ENCODE measurements around the gene SPRYD7. TPM values are rescaled to one million over a fixed set of nuclear protein-coding genes. Genes with fewer than 3 reads are reported as not detected.

The SPRYD7 gene, protein sequence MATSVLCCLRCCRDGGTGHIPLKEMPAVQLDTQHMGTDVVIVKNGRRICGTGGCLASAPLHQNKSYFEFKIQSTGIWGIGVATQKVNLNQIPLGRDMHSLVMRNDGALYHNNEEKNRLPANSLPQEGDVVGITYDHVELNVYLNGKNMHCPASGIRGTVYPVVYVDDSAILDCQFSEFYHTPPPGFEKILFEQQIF
- 3.8 and 4.5 TPM in 2 replicates for total RNA-seq
- 3.6 TPM for total RNA-seq (2013)
- 1.9 and 2.8 TPM in 2 replicates for polyA plus RNA-seq
- polyA minus RNA-seq, result 2.0 and 3.5 TPM in 2 replicates

GRCh38 chr13:49936075-49936967, at the start of gene SPRYD7:
TSS of gene SPRYD7 (minus strand) at chr13:49936340. CDS start at chr13:49936235, 105 bp downstream.
- intact Hi-C loops (cut with micrococcal nuclease), result loop anchor here (1.0 to 10.0 kb wide), 14 partner anchors 61 to 1648 kb away; partner anchors contain the start of genes ARL11, CAB39L, EBPL and FNDC3A
- Mint-ChIP-seq H3K27me3 (no peaks in the 10 kb centered on the region), H3K27ac (peak within 1 kb of the TSS; percentile 86), H3K9me3 (ENCODE audit: insufficient read depth) (no peaks in the 10 kb centered on the region), H3K4me1 (peaks cover 31% of the 10 kb centered on the region), H3K4me3 (peak within 1 kb of the TSS; percentile 88)
- Histone ChIP-seq H3K9ac (ENCODE audit: low read length) (peak within 1 kb of the TSS; percentile 77), H2AFZ (ENCODE audit: insufficient read depth, low read depth, low read length, poor library complexity, severe bottlenecking) (peak within 1 kb of the TSS; percentile 91), H4K20me1 (ENCODE audit: control insufficient read depth, insufficient read depth, low read length, poor library complexity, severe bottlenecking) (no peaks in the 10 kb centered on the region), H3K27ac (ENCODE audit: low read length in 2 of 2) (peak within 1 kb of the TSS; percentile 64 to 90), H3K27me3 (replicated peaks in 1 of 4; ENCODE audit: control extremely low read depth in 1 of 4, control insufficient read depth in 3 of 4, insufficient read depth in 4 of 4, low read length in 3 of 4) (no peaks in the 10 kb centered on the region), H3K36me3 (replicated peaks in 1 of 2; ENCODE audit: control extremely low read depth in 1 of 2, control insufficient read depth in 1 of 2, extremely low read depth in 1 of 2, insufficient read depth in 2 of 2, low read length in 1 of 2) (no peaks in the 10 kb centered on the region), H3K4me1 (ENCODE audit: control insufficient read depth in 2 of 2, insufficient read depth in 2 of 2, low read length in 2 of 2) (peaks cover 15 to 17% of the 10 kb centered on the region in 2 donors), H3K4me3 (ENCODE audit: control extremely low read depth in 1 of 5, extremely low read depth in 1 of 5, insufficient read depth in 1 of 5, low read depth in 2 of 5, low read length in 4 of 5) (peak within 1 kb of the TSS; percentile 76 to 94 (median 84)), H3K79me2 (ENCODE audit: control insufficient read depth, insufficient read depth, low read length) (peaks cover 29% of the 10 kb centered on the region), H3K9me3 (ENCODE audit: control extremely low read depth in 1 of 3, control insufficient read depth in 2 of 3, insufficient read depth in 1 of 3, low read length in 2 of 3) (no peaks in the 10 kb centered on the region), H3K4me2 (replicated peaks; ENCODE audit: low read depth, low read length, poor library complexity, severe bottlenecking) (peak within 1 kb of the TSS; percentile 80)
- CTCF ChIA-PET, result interaction anchor here (0.5 to 1.7 kb wide), 26 partner anchors 8 to 1917 kb away, joined by 3 to 10 read pairs (median 3); partner anchors contain the start of genes RNASEH2B and TRIM13
- WGBS (ENCODE audit: insufficient coverage), result under 1% methylated on average over 71 of the region's 71 CpGs
- no peak for TF ChIP-seq EZH2 (IDR thresholded peaks at IDR 0.05; ENCODE audit: borderline replicate concordance, insufficient read depth, low read depth, low read length, poor library complexity, severe bottlenecking)
- TF ChIP-seq, protein P1, sequence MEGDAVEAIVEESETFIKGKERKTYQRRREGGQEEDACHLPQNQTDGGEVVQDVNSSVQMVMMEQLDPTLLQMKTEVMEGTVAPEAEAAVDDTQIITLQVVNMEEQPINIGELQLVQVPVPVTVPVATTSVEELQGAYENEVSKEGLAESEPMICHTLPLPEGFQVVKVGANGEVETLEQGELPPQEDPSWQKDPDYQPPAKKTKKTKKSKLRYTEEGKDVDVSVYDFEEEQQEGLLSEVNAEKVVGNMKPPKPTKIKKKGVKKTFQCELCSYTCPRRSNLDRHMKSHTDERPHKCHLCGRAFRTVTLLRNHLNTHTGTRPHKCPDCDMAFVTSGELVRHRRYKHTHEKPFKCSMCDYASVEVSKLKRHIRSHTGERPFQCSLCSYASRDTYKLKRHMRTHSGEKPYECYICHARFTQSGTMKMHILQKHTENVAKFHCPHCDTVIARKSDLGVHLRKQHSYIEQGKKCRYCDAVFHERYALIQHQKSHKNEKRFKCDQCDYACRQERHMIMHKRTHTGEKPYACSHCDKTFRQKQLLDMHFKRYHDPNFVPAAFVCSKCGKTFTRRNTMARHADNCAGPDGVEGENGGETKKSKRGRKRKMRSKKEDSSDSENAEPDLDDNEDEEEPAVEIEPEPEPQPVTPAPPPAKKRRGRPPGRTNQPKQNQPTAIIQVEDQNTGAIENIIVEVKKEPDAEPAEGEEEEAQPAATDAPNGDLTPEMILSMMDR (IDR thresholded peaks at IDR 0.05), result peak; percentile 80
- peak; percentile 97 for ATAC-seq (ENCODE audit: low read depth)
- POLR2A ChIA-PET, result interaction anchor here (0.7 to 1.2 kb wide), 6 partner anchors 10 to 194 kb away, joined by 3 to 6 read pairs (median 4); partner anchors contain the start of genes KPNA3 and TRIM13
- DNase-seq, result peak; percentile 98

Data from B cell (primary cell).